GM12878 (cell line): ENCODE data around the gene CACNA2D4. TPM values are rescaled to one million over a fixed set of nuclear protein-coding genes. Genes with fewer than 3 reads are reported as not detected.

ENCODE experiments used
- ATAC-seq: fragments of 200-7000 bp; cut with Tn5 transposase; 3 replicates; pipeline ENCODE4 v1.9.1; 2020; ENCODE audit warnings: mild to moderate bottlenecking, moderate library complexity
- BruUV-seq: library from RNA; stranded (reverse); fragments of 400-500 nt; replicated peaks from 2 replicates; lab custom pipeline; 2021; lab: Mats Ljungman, UMichigan
- CTCF ChIA-PET: fragments of 300-600 bp; sonication (Branson Sonifier 250); formaldehyde crosslinking; extraction: SDS; loops from one replicate; lab custom pipeline; 2021; ENCODE audit warnings: inconsistent platforms; lab: Yijun Ruan, JAX
- POLR2A ChIA-PET: fragments of 350-600 bp; formaldehyde crosslinking; extraction: SDS; loops from one replicate; lab custom pipeline; 2021; ENCODE audit warnings: inconsistent platforms; lab: Charles Lee
- RAD21 ChIA-PET: fragments of 300-600 bp; sonication (Branson Sonifier 250); formaldehyde crosslinking; loops from one replicate; lab custom pipeline; 2023; ENCODE audit warnings: antibody characterized with exemption; ENCODE audit not compliant: unreplicated experiment; lab: Charles Lee
- SMC1A ChIA-PET: fragments of 300-600 bp; sonication (Branson Sonifier 250); formaldehyde crosslinking; loops from one replicate; lab custom pipeline; 2023; ENCODE audit not compliant: unreplicated experiment, uncharacterized antibody; lab: Charles Lee
- DNase-seq: peaks from one replicate; pipeline ENCODE4 v3.0.0-alpha.2; 2011; ENCODE audit warnings: low read depth, low spot score
- FAIRE-seq: peaks from 3 replicates; lab custom pipeline; 2011; peaks lifted over from hg19 to GRCh38; lab: Jason Lieb, UNC
- H2AFZ ChIP-seq: 2 replicates; pipeline ENCODE4 v1.6.0; 2011; ENCODE audit warnings: low read depth, low read length, control low read depth; ENCODE audit not compliant: control insufficient read depth
- H3K27ac ChIP-seq: 2 replicates; pipeline ENCODE4 v1.5.1; 2011; ENCODE audit warnings: control low read depth; ENCODE audit not compliant: control insufficient read depth, insufficient read depth
- H3K27me3 ChIP-seq, 2 experiments: replicated peaks in 1 of 2; 2 replicates each; pipeline versions ENCODE4 v1.6.0 to v1.6.1; 2011; ENCODE audit warnings: low read length in 1 of 2; ENCODE audit not compliant: control insufficient read depth in 2 of 2, insufficient read depth in 2 of 2
- H3K36me3 ChIP-seq, 2 experiments: 2 replicates each; pipeline ENCODE4 v1.5.1; 2011; ENCODE audit warnings: low read length in 1 of 2; ENCODE audit not compliant: control insufficient read depth in 2 of 2, insufficient read depth in 2 of 2
- H3K4me1 ChIP-seq: 2 replicates; pipeline ENCODE4 v1.6.1; 2011; ENCODE audit warnings: mild to moderate bottlenecking, low read length, moderate library complexity, mixed read lengths; ENCODE audit not compliant: control insufficient read depth, insufficient read depth
- H3K4me2 ChIP-seq: 2 replicates; pipeline ENCODE4 v1.6.0; 2011; ENCODE audit warnings: control low read depth; ENCODE audit not compliant: control insufficient read depth, insufficient read depth
- H3K4me3 ChIP-seq: fragments of 200-600 bp; sonication (generic); 2 replicates; pipeline ENCODE4 v1.5.1; 2016
- H3K79me2 ChIP-seq: 2 replicates; pipeline ENCODE4 v1.6.0; 2011; ENCODE audit warnings: low read length; ENCODE audit not compliant: control insufficient read depth, insufficient read depth
- H3K9ac ChIP-seq: 2 replicates; pipeline ENCODE4 v1.8.0; 2011; ENCODE audit warnings: low read length, control low read depth, mixed read lengths; ENCODE audit not compliant: control insufficient read depth, insufficient read depth
- H3K9me3 ChIP-seq: replicated peaks from 3 replicates; pipeline ENCODE4 v1.5.1; 2011; ENCODE audit warnings: mild to moderate bottlenecking, low read length; ENCODE audit not compliant: control insufficient read depth, insufficient read depth
- H4K20me1 ChIP-seq: 2 replicates; pipeline ENCODE4 v1.6.0; 2011; ENCODE audit not compliant: control insufficient read depth, insufficient read depth
- CBX3 ChIP-seq: fragments of 200-600 bp; sonication (generic); IDR thresholded peaks from 2 replicates; pipeline ENCODE4 v1.6.1; 2016; ENCODE audit warnings: low read depth, borderline replicate concordance
- EED ChIP-seq: sonication (generic); IDR thresholded peaks from 2 replicates; pipeline ENCODE4 v1.6.1; 2016; ENCODE audit warnings: antibody characterized with exemption, low read depth
- EP300 ChIP-seq, 2 experiments: fragments of 150-350 bp in 1 of 2; IDR thresholded peaks; 2 replicates each; pipeline ENCODE4 v1.6.1; 2011 to 2012; ENCODE audit warnings: low read depth in 2 of 2, low read length in 2 of 2, borderline replicate concordance in 1 of 2, improper control_type of control experiment in 1 of 2, inconsistent platforms in 1 of 2; ENCODE audit not compliant: control insufficient read depth in 1 of 2
- FOS ChIP-seq: IDR thresholded peaks from 3 replicates; pipeline ENCODE4 v1.6.1; 2011; ENCODE audit warnings: borderline replicate concordance; ENCODE audit not compliant: insufficient read length; ENCODE audit errors: extremely low read depth
- FOXM1 ChIP-seq: IDR thresholded peaks from 2 replicates; pipeline ENCODE4 v1.6.1; 2012; ENCODE audit warnings: low read depth, mild to moderate bottlenecking, inconsistent platforms, low read length, moderate library complexity
- HDGF ChIP-seq: fragments of 450-650 bp; IDR thresholded peaks from 2 replicates; pipeline ENCODE4 v1.6.1; 2016; ENCODE audit warnings: antibody characterized with exemption
- IRF4 ChIP-seq: IDR thresholded peaks from 2 replicates; pipeline ENCODE4 v1.6.1; 2011; ENCODE audit warnings: low read depth, low read length
- MEF2A ChIP-seq: IDR thresholded peaks from 2 replicates; pipeline ENCODE4 v1.6.1; 2011; ENCODE audit warnings: low read depth, mild to moderate bottlenecking, low read length, moderate library complexity; ENCODE audit not compliant: insufficient read depth
- MTA2 ChIP-seq: fragments of 450-650 bp; IDR thresholded peaks from 2 replicates; pipeline ENCODE4 v1.6.1; 2016; ENCODE audit warnings: low read depth, mild to moderate bottlenecking, moderate library complexity
- POLR2A ChIP-seq: IDR thresholded peaks from 2 replicates; pipeline ENCODE4 v1.6.1; 2011; ENCODE audit warnings: low read depth, mild to moderate bottlenecking, low read length
- RAD21 ChIP-seq: IDR thresholded peaks from 2 replicates; pipeline ENCODE4 v1.6.1; 2011; ENCODE audit warnings: mild to moderate bottlenecking, low read depth, low read length, moderate library complexity; ENCODE audit not compliant: insufficient read depth
- RB1 ChIP-seq: fragments of 450-650 bp; formaldehyde crosslinking; IDR thresholded peaks from 2 replicates; pipeline ENCODE4 v1.6.1; 2017; ENCODE audit warnings: mild to moderate bottlenecking, borderline replicate concordance
- RUNX3 ChIP-seq: IDR thresholded peaks from 2 replicates; pipeline ENCODE4 v1.6.1; 2012; ENCODE audit warnings: low read length, inconsistent platforms
- SMAD1 ChIP-seq: fragments of 450-650 bp; IDR thresholded peaks from 2 replicates; pipeline ENCODE4 v1.6.1; 2018; ENCODE audit warnings: mild to moderate bottlenecking, low read depth; ENCODE audit not compliant: partially characterized antibody
- TAF1 ChIP-seq: IDR thresholded peaks from 2 replicates; pipeline ENCODE4 v1.6.1; 2011; ENCODE audit warnings: mild to moderate bottlenecking, low read depth, low read length, borderline replicate concordance
- WGBS: methylation state at CpG from one replicate; pipeline ENCODE4 v1.1.6; 2016; ENCODE audit warnings: low lambda C conversion rate; ENCODE audit not compliant: insufficient replicate concordance, insufficient coverage; ENCODE audit errors: missing lambda C conversion rate; 5-methylcytosine and 5-hydroxymethylcytosine counted together
- in situ Hi-C: fragments of 300-500 bp; cut with MboI; formaldehyde crosslinking; loops from 9 replicates; pipeline ENCODE4 v1.14.3; 2018; ENCODE audit warnings: mixed read lengths
- intact Hi-C: fragments of 100-400 bp; cut with micrococcal nuclease; formaldehyde crosslinking; loops from one replicate; pipeline ENCODE4 v1.14.2; 2022; ENCODE audit not compliant: unreplicated experiment
- polyA plus RNA-seq, 11 experiments: library from polyadenylated mRNA; depleted of rRNA in 4 of 11; unstranded in 6 of 11; stranded (reverse) in 5 of 11; fragments of >200 nt; fragmentation: Nextera tagmentation in 4 of 11; fragmentation: Illumina TruSeq in 1 of 11; extraction: Ambion mirVana in 4 of 11; extraction: Trizol in 1 of 11; gene quantifications; 1 replicate in 1 of 11; 2 replicates in 10 of 11; pipeline versions ENCODE4 v1.2.1 to v1.2.3, GENCODE V29; 2011 to 2016; ENCODE audit warnings: inconsistent platforms in 2 of 11, missing spikeins in 2 of 11, low read depth in 1 of 11
- total RNA-seq, 4 experiments: library from RNA; depleted of rRNA in 3 of 4; stranded (reverse); fragments of >200 nt in 3 of 4; fragmentation: Illumina TruSeq in 1 of 4; extraction: Trizol in 1 of 4; gene quantifications; 2 replicates each; pipeline versions ENCODE4 v1.2.1 to v1.2.3, GENCODE V29; 2013 to 2021
- TF ChIP-seq, protein P1 (sequence below): fragments of 450-650 bp; IDR thresholded peaks from 2 replicates; pipeline ENCODE4 v1.6.1; 2016; ENCODE audit warnings: mild to moderate bottlenecking

The CACNA2D4 gene
- total and polyA plus RNA-seq, 10 of the 15 experiments (the other 5 are each of a cell fraction or from before 2014, with no cell fraction given) = 0.03 to 1.0 (median 0.65) TPM

DNA sequence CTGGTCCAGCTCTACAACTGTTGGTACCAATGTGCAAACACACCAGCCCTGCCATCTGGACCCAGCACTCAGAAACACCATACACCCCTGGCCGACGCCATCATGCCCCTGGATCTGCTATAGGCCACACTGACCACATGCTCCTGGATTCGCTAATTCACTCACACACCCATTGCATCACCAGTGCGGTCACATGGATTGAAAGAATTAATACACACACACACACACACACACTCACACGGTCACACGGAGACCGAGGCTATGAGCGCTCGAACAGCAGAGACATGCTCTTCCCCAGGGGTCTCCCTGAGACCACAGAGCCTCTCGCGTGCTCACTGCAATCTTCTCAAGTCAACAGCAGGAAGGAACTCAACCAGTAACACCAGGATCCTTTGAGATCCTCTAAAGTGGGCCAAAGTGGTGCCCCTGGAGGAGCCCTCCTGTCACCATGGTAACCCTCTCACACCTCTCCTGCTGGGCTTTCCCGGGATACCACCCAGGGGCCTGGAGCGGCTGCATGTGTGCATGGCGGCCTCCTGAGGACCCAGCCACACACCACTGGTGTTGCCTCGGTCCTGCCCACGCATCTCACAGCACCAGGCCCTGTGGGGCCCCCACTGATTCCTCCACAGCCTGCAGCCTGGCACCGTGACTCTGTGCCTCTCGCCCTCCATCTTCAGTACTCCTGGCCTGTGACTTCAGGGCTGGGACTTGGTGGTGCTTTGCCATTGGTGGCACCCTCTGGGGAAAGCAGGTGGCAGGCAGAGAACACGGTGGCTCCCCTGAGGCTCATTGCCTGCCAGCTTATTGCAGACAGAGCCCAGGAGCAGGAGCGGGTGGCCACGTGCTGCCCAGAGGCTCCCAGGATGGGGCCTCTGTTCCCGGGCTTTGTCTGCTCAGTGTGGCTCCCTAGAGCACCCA is 83.0 kb downstream of the CACNA2D4 start:
- no peak overlapping the region for H3K4me3 ChIP-seq
- H3K4me2 ChIP-seq = no peak overlapping the region
- H2AFZ ChIP-seq = no peak overlapping the region
- BruUV-seq = no TSS peak
- RAD21 ChIA-PET = no interaction called here
- no peaks in the 10 kb centered on the region for H3K9me3 ChIP-seq
- SMC1A ChIA-PET = no interaction called here
- H3K79me2 ChIP-seq = no peaks in the 10 kb centered on the region
- H3K36me3 ChIP-seq = no peaks in the 10 kb centered on the region
- TF ChIP-seq RB1 = no peak
- no peak for TF ChIP-seq EP300 (IDR thresholded peaks at IDR 0.05; ENCODE audit: borderline replicate concordance in 1 of 2, control insufficient read depth in 1 of 2, low read depth in 2 of 2, low read length in 2 of 2)
- no peak for TF ChIP-seq MTA2
- no peak for TF ChIP-seq FOXM1
- no peak for TF ChIP-seq TAF1
- TF ChIP-seq RUNX3 = no peak
- no peak for TF ChIP-seq POLR2A
- no peak for TF ChIP-seq MEF2A
- TF ChIP-seq, protein P1, sequence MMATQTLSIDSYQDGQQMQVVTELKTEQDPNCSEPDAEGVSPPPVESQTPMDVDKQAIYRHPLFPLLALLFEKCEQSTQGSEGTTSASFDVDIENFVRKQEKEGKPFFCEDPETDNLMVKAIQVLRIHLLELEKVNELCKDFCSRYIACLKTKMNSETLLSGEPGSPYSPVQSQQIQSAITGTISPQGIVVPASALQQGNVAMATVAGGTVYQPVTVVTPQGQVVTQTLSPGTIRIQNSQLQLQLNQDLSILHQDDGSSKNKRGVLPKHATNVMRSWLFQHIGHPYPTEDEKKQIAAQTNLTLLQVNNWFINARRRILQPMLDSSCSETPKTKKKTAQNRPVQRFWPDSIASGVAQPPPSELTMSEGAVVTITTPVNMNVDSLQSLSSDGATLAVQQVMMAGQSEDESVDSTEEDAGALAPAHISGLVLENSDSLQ = no peak
- TF ChIP-seq IRF4 = no peak
- TF ChIP-seq SMAD1 = no peak
- no peak for TF ChIP-seq EED
- TF ChIP-seq FOS = no peak
- TF ChIP-seq HDGF = no peak
- TF ChIP-seq CBX3 = no peak
- TF ChIP-seq RAD21 = no peak
- FAIRE-seq = no peak
- H3K9ac ChIP-seq = no peak overlapping the region
- no peaks in the 10 kb centered on the region for H4K20me1 ChIP-seq
- DNase-seq = no peak
- no peak overlapping the region for H3K27ac ChIP-seq
- WGBS = 38% methylated on average over 22 of the region's 22 CpGs
- peaks cover 1 to 2% of the 10 kb centered on the region in 2 experiments; a peak in 2 of 4 replicates for H3K27me3 ChIP-seq
- CTCF ChIA-PET = no interaction called here
- POLR2A ChIA-PET = no interaction called here
- H3K4me1 ChIP-seq = no peaks in the 10 kb centered on the region
- in situ Hi-C loops = no loop called here
- no peak for ATAC-seq
- intact Hi-C loops = no loop called here
